Amygdala (tissue), 56 donors: ENCODE measurements around the gene PSME1.

Source experiments
- DNase-seq, 56 donors: peaks; one replicate each; lab custom pipeline; 2025; lab: John Stamatoyannopoulos, UW

The PSME1 gene

DNA sequence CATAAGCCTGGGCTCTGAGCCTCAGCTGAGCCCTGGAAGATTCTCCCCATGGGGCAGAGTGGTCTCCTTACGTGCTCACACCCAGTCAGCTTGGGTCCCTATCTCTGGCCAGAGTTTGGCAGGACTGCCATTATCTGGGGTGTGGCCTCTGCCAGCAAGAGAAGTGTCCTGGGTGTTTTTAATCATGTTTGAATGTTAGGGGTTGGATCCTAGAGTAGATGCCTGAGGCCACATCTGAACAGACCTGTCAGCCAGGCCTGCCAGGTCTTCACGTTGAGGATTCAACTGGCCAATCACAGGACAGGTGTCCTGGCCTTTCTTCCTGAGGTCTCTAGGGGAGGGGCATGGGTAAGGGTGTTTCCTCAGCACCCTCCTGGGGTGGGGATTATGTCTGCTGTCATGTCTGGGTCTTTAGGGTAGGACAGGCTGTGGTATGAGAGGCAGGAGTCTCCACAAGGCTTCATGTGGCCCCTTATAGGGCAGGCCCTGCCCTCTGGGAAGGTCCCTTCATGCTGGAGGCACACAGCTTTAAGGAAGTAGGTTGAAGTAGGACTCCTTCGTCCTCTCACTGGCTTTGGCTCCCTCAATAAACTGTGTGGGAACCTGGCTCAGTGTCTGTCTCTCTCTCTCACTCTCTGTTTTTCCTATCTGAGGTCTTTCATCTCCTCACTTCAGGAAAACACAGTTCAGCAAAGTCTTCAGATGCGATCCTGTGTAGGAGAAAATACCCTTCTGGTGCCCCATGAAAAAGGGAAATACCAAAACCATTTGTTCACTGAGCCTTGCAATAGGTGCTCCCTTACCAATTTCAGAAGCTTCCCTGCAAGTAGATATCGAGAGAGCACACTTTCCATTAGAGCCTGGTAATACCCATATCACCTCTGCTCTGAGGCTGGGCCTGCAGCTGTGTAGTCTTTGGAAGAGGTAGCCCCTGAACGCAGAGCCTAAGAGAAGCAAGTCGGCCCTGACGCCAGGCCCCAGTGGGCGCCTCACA, 12.3 kb upstream of the PSME1 start:
- no peak for DNase-seq

GRCh38 chr14:24126939-24127338, 9.1 kb upstream of the PSME1 start:
- DNase-seq: no peak

DNA sequence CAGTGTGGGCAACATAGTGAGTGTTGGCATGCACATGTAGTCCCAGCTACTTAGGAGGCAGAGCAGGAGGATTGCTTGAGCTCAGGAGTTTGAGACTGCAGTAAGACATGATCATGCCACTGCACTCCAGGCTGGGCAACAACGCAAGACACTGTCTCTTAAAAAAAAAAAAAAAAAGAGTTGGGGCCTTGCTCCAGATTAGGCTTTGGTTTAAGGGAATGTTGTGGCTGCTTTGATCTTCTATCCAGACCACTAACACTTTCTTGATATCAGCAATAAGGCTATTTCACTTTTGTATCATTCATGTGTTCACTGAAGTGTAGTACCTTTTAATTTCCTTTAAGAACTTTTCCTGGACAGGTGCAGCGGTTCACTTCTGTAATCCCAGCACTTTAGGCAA, 8.3 kb upstream of the PSME1 start:
- DNase-seq: no peak

DNA sequence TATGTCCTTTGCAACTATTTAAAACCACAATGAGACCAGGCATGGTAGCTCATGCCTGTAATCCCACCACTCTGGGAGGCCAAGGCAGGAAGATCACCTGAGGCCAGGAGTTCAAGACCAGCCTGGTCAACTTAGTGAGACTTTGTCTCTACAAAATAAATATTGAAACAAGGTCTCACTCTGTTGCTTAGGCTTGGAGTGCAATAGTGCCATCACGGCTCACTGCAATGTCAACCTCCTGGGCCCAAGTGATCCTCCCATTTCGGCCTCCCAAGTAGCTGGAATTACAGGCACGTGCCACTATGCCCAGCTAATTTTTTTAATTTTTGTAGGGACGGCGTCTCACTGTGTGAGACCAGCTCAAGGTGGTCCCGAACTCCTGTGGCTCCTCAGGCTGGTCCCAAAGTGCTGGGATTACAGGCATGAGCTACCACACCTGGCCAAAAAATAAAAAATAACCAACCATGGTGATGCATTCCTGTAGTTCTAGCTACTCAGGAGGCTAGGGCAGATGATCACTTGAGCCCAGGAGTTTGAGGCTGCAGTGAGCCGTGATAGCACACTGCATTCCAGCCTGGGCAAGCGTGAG, 6.5 kb upstream of the PSME1 start:
- DNase-seq: no peak

DNA sequence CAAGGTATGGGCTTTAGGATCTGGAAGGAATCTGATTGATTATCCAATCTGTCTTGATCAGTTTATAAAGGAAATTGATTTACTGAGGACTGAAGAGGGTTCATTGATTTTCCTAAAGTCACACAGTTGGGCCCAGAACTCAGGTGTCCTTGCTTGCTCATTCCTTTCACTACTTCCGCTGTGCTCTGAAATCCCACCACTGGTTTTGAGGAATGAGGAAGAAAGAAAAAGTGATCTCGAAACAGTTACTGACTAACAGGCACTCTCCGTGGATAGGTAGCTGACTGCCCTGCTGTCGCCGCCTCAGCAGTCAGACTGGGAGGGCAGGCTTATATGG, 5.6 kb upstream of the PSME1 start, which contains the start of gene FITM1:
Gene FITM1 (plus strand): TSS at position 280 of the 337 bp plus-strand sequence. CDS start 905 bp downstream, outside the sequence.
- DNase-seq: no peak

DNA sequence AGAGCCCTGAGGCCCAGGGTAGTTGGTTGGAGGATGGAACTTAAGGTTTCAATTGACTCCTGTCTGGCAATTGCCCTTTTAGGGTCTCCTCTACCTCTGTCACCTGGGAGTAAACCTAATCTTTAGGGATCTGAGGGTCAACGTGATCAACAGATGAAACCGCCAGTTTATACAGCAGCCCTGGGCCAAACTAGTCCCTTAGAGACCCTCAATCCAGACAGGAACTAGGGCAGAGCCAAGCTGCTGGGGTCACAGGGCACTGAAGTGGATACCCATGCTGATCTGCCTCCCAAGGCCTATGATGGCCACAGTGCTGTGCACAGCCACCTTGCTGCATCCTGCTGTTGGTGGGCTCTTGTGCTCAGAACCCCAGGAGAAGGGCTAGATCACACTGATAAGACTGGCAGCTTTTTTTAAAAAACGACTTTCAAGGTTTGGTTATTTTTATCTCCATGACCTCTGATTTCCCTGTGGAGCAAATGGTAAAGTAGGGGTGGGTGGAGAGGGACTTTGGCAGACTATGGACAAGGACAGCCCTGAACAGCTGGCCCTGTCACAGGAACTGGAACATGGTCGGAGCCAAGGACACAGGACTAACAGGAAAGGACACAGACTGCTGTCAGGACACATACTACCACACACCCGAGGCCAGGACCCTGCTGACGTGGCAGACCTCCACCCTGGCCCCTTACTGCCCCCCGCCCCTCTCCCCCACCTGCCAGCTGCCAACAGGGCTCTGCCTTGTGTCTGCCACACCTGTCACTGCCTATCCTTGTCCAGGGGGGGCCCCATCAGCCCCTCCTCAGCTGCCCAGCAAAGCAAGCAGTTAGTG, 5.1 kb upstream of the PSME1 start:
- no peak for DNase-seq

GRCh38 chr14:24131549-24131966, 4.4 kb upstream of the PSME1 start:
- DNase-seq: no peak

- no peak for DNase-seq
Observed at GRCh38 chr14:24132061-24132685, 3.8 kb upstream of the PSME1 start.

DNA sequence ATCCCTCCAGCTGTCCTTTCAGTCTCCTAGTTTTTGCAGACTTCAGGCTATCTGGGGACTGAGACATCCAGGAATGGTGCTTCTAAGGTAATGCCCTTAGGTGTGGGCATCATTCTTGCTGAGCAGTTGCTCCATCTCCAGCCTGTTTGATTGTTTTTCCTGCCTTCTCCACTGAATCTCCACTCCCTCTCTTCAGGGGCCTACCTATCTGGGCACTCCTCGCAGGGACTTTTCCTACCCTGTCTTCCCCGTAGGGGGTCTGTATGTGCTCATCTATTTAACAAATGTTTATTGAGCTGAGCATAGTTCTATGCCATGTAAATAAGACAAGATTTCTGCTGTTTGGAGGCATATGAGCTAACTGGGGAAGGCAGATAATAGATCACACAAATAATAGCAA, 3.0 kb upstream of the PSME1 start:
- DNase-seq: no peak

GRCh38 chr14:24133735-24134134, 2.3 kb upstream of the PSME1 start:
- DNase-seq: no peak

- peak in 1 of 56 donors; percentile 38 for DNase-seq
Observed at GRCh38 chr14:24135584-24135833, 485 bp upstream of the PSME1 start.

GRCh38 chr14:24136684-24137528, 912 bp downstream of the PSME1 start:
- no peak for DNase-seq

GRCh38 chr14:24137529-24138395, 1.8 kb downstream of the PSME1 start:
- no peak for DNase-seq

GRCh38 chr14:24138396-24139271, 2.6 kb downstream of the PSME1 start:
- no peak for DNase-seq

DNA sequence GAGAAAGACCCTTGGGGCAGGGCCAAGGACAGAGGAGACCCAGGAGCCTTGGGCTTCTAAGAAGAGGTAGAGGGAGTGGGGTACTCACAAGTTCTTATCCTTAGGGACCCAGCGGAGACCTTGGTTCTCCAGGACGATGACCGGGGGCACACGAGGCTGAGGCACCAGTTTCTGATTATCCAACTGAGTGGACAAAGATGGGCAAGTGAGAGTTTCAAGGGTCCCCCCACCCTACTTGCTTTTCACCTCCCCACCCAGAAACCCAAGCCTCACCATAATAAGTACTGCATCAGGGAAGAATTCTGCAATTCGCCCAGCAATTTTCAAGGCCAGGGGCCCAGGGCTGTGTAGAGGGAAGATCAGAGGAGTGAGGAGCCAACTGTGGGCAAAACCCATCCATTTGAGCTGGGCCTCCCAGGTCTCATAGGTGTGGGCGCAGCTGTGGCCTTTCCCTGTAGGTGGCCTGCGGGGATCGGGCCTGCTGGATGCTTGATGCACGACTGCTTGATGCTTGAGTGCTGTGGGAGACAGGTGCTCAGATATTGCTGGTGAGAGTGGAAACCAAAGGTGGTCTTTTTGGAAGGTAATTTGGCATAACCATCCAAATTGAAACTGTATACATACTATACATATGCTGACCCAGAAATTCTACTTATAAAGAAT, 3.4 kb downstream of the PSME1 start:
- DNase-seq: no peak

GRCh38 chr14:24141097-24141880, 5.3 kb downstream of the PSME1 start, which contains the start of gene EMC9:
Gene EMC9 (minus strand): TSS chr14:24141591. CDS start chr14:24141304, 287 bp downstream.
- DNase-seq: peak; percentile 75 to 100 (median 99)
